GM23338 (cell line): Measurements from ENCODE around the gene TRIM67. TPM values are rescaled to one million over a fixed set of nuclear protein-coding genes. Genes with fewer than 3 reads are reported as not detected.

Experiments used
- ATAC-seq: fragments of 200-7000 bp; cut with Tn5 transposase; 3 replicates; pipeline ENCODE4 v1.9.1; 2020
- DNase-seq: peaks from one replicate; pipeline ENCODE4 v3.0.0-alpha.2; 2015; ENCODE audit warnings: low spot score
- H2AFZ ChIP-seq: fragments of 200-600 bp; sonication (generic); 2 replicates; pipeline ENCODE4 v1.8.0; 2016; ENCODE audit warnings: antibody characterized with exemption, mild to moderate bottlenecking, moderate library complexity
- H3F3A ChIP-seq: fragments of 200-600 bp; sonication (generic); replicated peaks from 2 replicates; pipeline ENCODE4 v1.8.0; 2017; ENCODE audit warnings: antibody characterized with exemption, mixed run types, low read depth
- H3K27ac ChIP-seq: fragments of 200-600 bp; sonication (generic); 2 replicates; pipeline ENCODE4 v1.6.1; 2016; ENCODE audit warnings: low read depth
- H3K27me3 ChIP-seq: fragments of 200-600 bp; sonication (generic); 2 replicates; pipeline ENCODE4 v1.8.0; 2016; ENCODE audit warnings: mild to moderate bottlenecking, mixed run types, moderate library complexity; ENCODE audit not compliant: insufficient read depth
- H3K36me3 ChIP-seq: fragments of 200-600 bp; sonication (generic); 2 replicates; pipeline ENCODE4 v1.8.0; 2016; ENCODE audit warnings: mild to moderate bottlenecking; ENCODE audit not compliant: insufficient read depth
- H3K4me1 ChIP-seq: fragments of 200-600 bp; sonication (generic); 2 replicates; pipeline ENCODE4 v1.8.0; 2016; ENCODE audit warnings: mild to moderate bottlenecking, moderate library complexity; ENCODE audit not compliant: insufficient read depth
- H3K4me2 ChIP-seq: fragments of 200-600 bp; sonication (generic); 2 replicates; pipeline ENCODE4 v1.7.1; 2017; ENCODE audit warnings: mixed run types
- H3K4me3 ChIP-seq: fragments of 200-600 bp; sonication (generic); 2 replicates; pipeline ENCODE4 v1.6.1; 2016; ENCODE audit warnings: mixed run types
- H3K79me2 ChIP-seq: fragments of 200-600 bp; sonication (generic); replicated peaks from 2 replicates; pipeline ENCODE4 v1.8.0; 2017; ENCODE audit warnings: mild to moderate bottlenecking; ENCODE audit not compliant: insufficient read depth
- H3K9me2 ChIP-seq: fragments of 200-600 bp; sonication (generic); 2 replicates; pipeline ENCODE4 v1.8.0; 2017; ENCODE audit not compliant: insufficient read depth
- H4K20me1 ChIP-seq: fragments of 200-600 bp; sonication (generic); replicated peaks from 2 replicates; pipeline ENCODE4 v1.8.0; 2017; ENCODE audit warnings: mild to moderate bottlenecking; ENCODE audit not compliant: insufficient read depth
- H3K27ac Mint-ChIP-seq: 2 replicates; pipeline ENCODE4 v1.8.0; 2020; ENCODE audit warnings: inconsistent platforms, mild to moderate bottlenecking, moderate library complexity, mixed read lengths
- H3K27me3 Mint-ChIP-seq: 3 replicates; pipeline ENCODE4 v1.8.0; 2022; ENCODE audit warnings: low read depth, mild to moderate bottlenecking, moderate library complexity, mixed read lengths, inconsistent platforms; ENCODE audit not compliant: insufficient read depth, poor library complexity
- H3K36me3 Mint-ChIP-seq: 3 replicates; pipeline ENCODE4 v1.8.0; 2021; ENCODE audit warnings: low read depth, mild to moderate bottlenecking, inconsistent platforms, moderate library complexity, mixed read lengths
- H3K4me1 Mint-ChIP-seq: 3 replicates; pipeline ENCODE4 v1.8.0; 2020; ENCODE audit warnings: mild to moderate bottlenecking, inconsistent platforms, mixed read lengths
- H3K4me3 Mint-ChIP-seq: 3 replicates; pipeline ENCODE4 v1.8.0; 2021; ENCODE audit warnings: moderate library complexity, mild to moderate bottlenecking, inconsistent platforms, mixed read lengths
- H3K9me3 Mint-ChIP-seq: 3 replicates; pipeline ENCODE4 v1.8.0; 2020; ENCODE audit warnings: moderate library complexity, mild to moderate bottlenecking, inconsistent platforms, mixed read lengths
- CREB1 ChIP-seq: fragments of 250-450 bp; sonication (Bioruptor Pico); IDR thresholded peaks from 2 replicates; pipeline ENCODE4 v1.5.0; 2020; ENCODE audit warnings: low read depth, mild to moderate bottlenecking, moderate library complexity
- CTCF ChIP-seq, 2 experiments: fragments of 200-600 bp in 1 of 2; sonication (generic) in 1 of 2; conservative IDR thresholded peaks; 2 replicates each; pipeline versions ENCODE4 v1.5.1 to v1.6.1; 2016 to 2017; ENCODE audit warnings: antibody characterized with exemption in 2 of 2, low read depth in 2 of 2, mild to moderate bottlenecking in 2 of 2, moderate library complexity in 1 of 2
- ETS1 ChIP-seq: IDR thresholded peaks from 2 replicates; pipeline ENCODE4 v1.6.1; 2016; ENCODE audit warnings: antibody characterized with exemption
- EZH2 ChIP-seq: fragments of 200-600 bp; sonication (generic); IDR thresholded peaks from one replicate; pipeline ENCODE4 v1.8.0; 2017; ENCODE audit warnings: antibody characterized with exemption, mild to moderate bottlenecking, low read depth; ENCODE audit not compliant: unreplicated experiment
- EZH2phosphoT487 ChIP-seq: fragments of 200-600 bp; sonication (generic); IDR thresholded peaks from one replicate; pipeline ENCODE4 v1.8.1; 2018; ENCODE audit warnings: antibody characterized with exemption; ENCODE audit not compliant: unreplicated experiment
- JUNB ChIP-seq: IDR thresholded peaks from one replicate; pipeline ENCODE4 v1.6.1; 2016; ENCODE audit warnings: antibody characterized with exemption; ENCODE audit not compliant: unreplicated experiment
- NANOG ChIP-seq: IDR thresholded peaks from 2 replicates; pipeline ENCODE4 v1.6.1; 2016; ENCODE audit warnings: antibody characterized with exemption, borderline replicate concordance
- POLR2AphosphoS5 ChIP-seq: IDR thresholded peaks from 2 replicates; pipeline ENCODE4 v1.6.1; 2016; ENCODE audit warnings: antibody characterized with exemption, low read depth
- REST ChIP-seq: IDR thresholded peaks from one replicate; pipeline ENCODE4 v1.6.1; 2018; ENCODE audit warnings: antibody characterized with exemption; ENCODE audit not compliant: unreplicated experiment
- STAT1 ChIP-seq: IDR thresholded peaks from one replicate; pipeline ENCODE4 v1.6.1; 2016; ENCODE audit warnings: antibody characterized with exemption; ENCODE audit not compliant: unreplicated experiment
- ZNF114 ChIP-seq: fragments of 250-450 bp; sonication (Bioruptor Pico); IDR thresholded peaks from 2 replicates; pipeline ENCODE4 v1.5.0; 2020; ENCODE audit warnings: mild to moderate bottlenecking, moderate library complexity
- ZNF331 ChIP-seq: fragments of 250-450 bp; sonication (Bioruptor Pico); IDR thresholded peaks from 2 replicates; pipeline ENCODE4 v1.5.0; 2020; ENCODE audit warnings: low read depth, mild to moderate bottlenecking, moderate library complexity
- ZNF462 ChIP-seq: fragments of 250-450 bp; sonication (Bioruptor Pico); IDR thresholded peaks from 2 replicates; pipeline ENCODE4 v1.5.0; 2020; ENCODE audit warnings: mild to moderate bottlenecking, moderate library complexity
- polyA plus RNA-seq: library from polyadenylated mRNA; unstranded; fragments of >200 nt; fragmentation: Nextera tagmentation; extraction: Ambion mirVana; gene quantifications from 2 replicates; pipeline ENCODE4 v1.2.1, GENCODE V29; 2016
- total RNA-seq: library from RNA; depleted of rRNA; stranded (reverse); fragments of >200 nt; shearing (Covaris generic); gene quantifications from 2 replicates; pipeline ENCODE4 v1.2.3, GENCODE V29; 2014

TRIM67 gene
- total and polyA plus RNA-seq, 2 experiments from 2014 or later: 0.03 TPM; not detected in 1

GRCh38 chr1:231144416-231145193 is 17.3 kb upstream of the TRIM67 start:
- Histone ChIP-seq H2AFZ (no peak overlapping the region), H4K20me1 (no peaks in the 10 kb centered on the region), H3K9me2 (no peaks in the 10 kb centered on the region), H3K36me3 (no peaks in the 10 kb centered on the region), H3K79me2 (no peaks in the 10 kb centered on the region), H3K4me2 (no peak overlapping the region), H3K4me3 (no peak overlapping the region), H3K4me1 (no peaks in the 10 kb centered on the region), H3K27me3 (no peaks in the 10 kb centered on the region), H3F3A (no peaks in the 10 kb centered on the region), H3K27ac (no peak overlapping the region)
- Mint-ChIP-seq H3K27ac (no peak overlapping the region), H3K27me3 (peaks cover 10% of the 10 kb centered on the region), H3K36me3 (no peaks in the 10 kb centered on the region), H3K4me3 (no peak overlapping the region), H3K4me1 (no peaks in the 10 kb centered on the region), H3K9me3 (no peaks in the 10 kb centered on the region; the same call in 2 of the 3 replicates)
- ATAC-seq (no peak), DNase-seq (no peak)
- no peak for TF ChIP-seq STAT1
- TF ChIP-seq CREB1 (CRISPR knock-in tag): no peak
- TF ChIP-seq ETS1: no peak
- no peak for TF ChIP-seq EZH2phosphoT487
- TF ChIP-seq EZH2: no peak
- no peak for TF ChIP-seq ZNF114 (CRISPR knock-in tag)
- no peak for TF ChIP-seq JUNB
- no peak for TF ChIP-seq POLR2AphosphoS5
- TF ChIP-seq NANOG: no peak
- TF ChIP-seq ZNF462 (CRISPR knock-in tag): no peak
- TF ChIP-seq REST: no peak
- no peak for TF ChIP-seq CTCF (conservative IDR thresholded peaks at IDR 0.05; ENCODE audit: low read depth in 2 of 2)
- no peak for TF ChIP-seq ZNF331 (CRISPR knock-in tag)
